Hematopoietic multipotent progenitor cell treated with erythropoietin and hydrocortisone succinate and interleukin-3 and kit ligand, for 6 days (in vitro differentiated cells): ENCODE results near the gene LARP4.
A peak's percentile ranks its signal among the peaks of the same experiment; 100 is the strongest.
"Not testable (repeated sequence)": the region's sequence is repeated elsewhere in the genome, so short reads cannot be mapped to it uniquely, and the experiment has no call there.

ENCODE experiments used
- DNase-seq: peaks from one replicate; pipeline ENCODE4 v3.0.0-alpha.2; 2015

The LARP4 gene

GRCh38 chr12:50401500-50402081 is 906 bp downstream of the LARP4 start:
- DNase-seq: peak; percentile 53

GRCh38 chr12:50402264-50403000 is 1.7 kb downstream of the LARP4 start:
- peak; percentile 13 for DNase-seq

- peak; percentile 28 for DNase-seq
Observed at GRCh38 chr12:50403001-50403440, 2.3 kb downstream of the LARP4 start.

GRCh38 chr12:50404307-50404706 is 3.6 kb downstream of the LARP4 start:
- no peak for DNase-seq

GRCh38 chr12:50411051-50411660 is 10.5 kb downstream of the LARP4 start:
- peak; percentile 10 for DNase-seq

GRCh38 chr12:50415899-50416479 is 15.3 kb downstream of the LARP4 start:
- peak; percentile 24 for DNase-seq

GRCh38 chr12:50419112-50419909 is 18.6 kb downstream of the LARP4 start:
- DNase-seq: no peak

- DNase-seq: not testable (repeated sequence)
Observed at GRCh38 chr12:50422855-50423254, 22.2 kb downstream of the LARP4 start.

GRCh38 chr12:50423342-50423741 is 22.7 kb downstream of the LARP4 start:
- DNase-seq: not testable (repeated sequence)

GRCh38 chr12:50425589-50426258 is 25.0 kb downstream of the LARP4 start:
- DNase-seq: no peak

- not testable (repeated sequence) for DNase-seq
Observed at GRCh38 chr12:50431656-50432055, 31.0 kb downstream of the LARP4 start.

GRCh38 chr12:50440288-50440687 is 39.6 kb downstream of the LARP4 start:
- no peak for DNase-seq

- DNase-seq: no peak
Observed at GRCh38 chr12:50441763-50442162, 41.1 kb downstream of the LARP4 start.

- no peak for DNase-seq
Observed at GRCh38 chr12:50442178-50442908, 41.7 kb downstream of the LARP4 start.

GRCh38 chr12:50449671-50450070 is 49.0 kb downstream of the LARP4 start:
- not testable (repeated sequence) for DNase-seq

GRCh38 chr12:50452795-50453194 is 52.1 kb downstream of the LARP4 start:
- no peak for DNase-seq

- no peak for DNase-seq
Observed at GRCh38 chr12:50453872-50454271, 53.2 kb downstream of the LARP4 start.

GRCh38 chr12:50458606-50459005 is 57.9 kb downstream of the LARP4 start:
- no peak for DNase-seq

GRCh38 chr12:50467439-50467838 is 66.8 kb downstream of the LARP4 start:
- peak; percentile 20 for DNase-seq

- no peak for DNase-seq
Observed at GRCh38 chr12:50477241-50477832, 76.7 kb downstream of the LARP4 start.

- DNase-seq: no peak
Observed at GRCh38 chr12:50482571-50482970, 81.9 kb downstream of the LARP4 start.
